Endodermal cell (in vitro differentiated cells): ENCODE results near the gene ARHGAP22. TPM values are rescaled to one million over a fixed set of nuclear protein-coding genes. Genes with fewer than 3 reads are reported as not detected.

ENCODE experiments used
- DNase-seq: peaks from one replicate; pipeline ENCODE4 v3.0.0-alpha.2; 2017
- H3K27ac ChIP-seq: 2 replicates; pipeline ENCODE4 v1.5.1; 2013; ENCODE audit warnings: mild to moderate bottlenecking, low read depth, low read length, moderate library complexity
- H3K27me3 ChIP-seq: 2 replicates; pipeline ENCODE4 v1.6.1; 2013; ENCODE audit warnings: mild to moderate bottlenecking, low read length, moderate library complexity; ENCODE audit not compliant: insufficient read depth, control insufficient read depth, poor library complexity, severe bottlenecking
- H3K36me3 ChIP-seq: 2 replicates; pipeline ENCODE4 v1.7.0; 2013; ENCODE audit warnings: mild to moderate bottlenecking, low read length, moderate library complexity; ENCODE audit not compliant: control insufficient read depth, insufficient read depth
- H3K4me1 ChIP-seq: one replicate; pipeline ENCODE4 v1.7.0; 2013; ENCODE audit warnings: low read length; ENCODE audit not compliant: control insufficient read depth, insufficient read depth
- H3K4me3 ChIP-seq: 2 replicates; pipeline ENCODE4 v1.5.1; 2013; ENCODE audit warnings: mild to moderate bottlenecking, low read length, moderate library complexity
- H3K9ac ChIP-seq: 2 replicates; pipeline ENCODE4 v1.6.1; 2013; ENCODE audit warnings: mild to moderate bottlenecking, low read length, moderate library complexity; ENCODE audit not compliant: poor library complexity, severe bottlenecking; ENCODE audit errors: extremely low read depth
- H3K9me3 ChIP-seq: 2 replicates; pipeline ENCODE4 v1.6.1; 2013; ENCODE audit warnings: mild to moderate bottlenecking, low read length, moderate library complexity; ENCODE audit not compliant: control insufficient read depth
- H3K27ac Mint-ChIP-seq: 2 replicates; pipeline ENCODE4 v1.8.0; 2020; ENCODE audit warnings: mixed read lengths
- H3K27me3 Mint-ChIP-seq: 2 replicates; pipeline ENCODE4 v1.8.0; 2021; ENCODE audit warnings: mild to moderate bottlenecking, mixed read lengths; ENCODE audit not compliant: insufficient read depth
- H3K36me3 Mint-ChIP-seq: 2 replicates; pipeline ENCODE4 v1.8.0; 2020; ENCODE audit warnings: low read depth, mixed read lengths
- H3K4me1 Mint-ChIP-seq: 2 replicates; pipeline ENCODE4 v1.8.0; 2020; ENCODE audit warnings: mixed read lengths
- H3K4me3 Mint-ChIP-seq: 2 replicates; pipeline ENCODE4 v1.8.0; 2020; ENCODE audit warnings: mild to moderate bottlenecking, moderate library complexity, mixed read lengths
- H3K9me3 Mint-ChIP-seq: 2 replicates; pipeline ENCODE4 v1.8.0; 2020; ENCODE audit warnings: mild to moderate bottlenecking, mixed read lengths
- WGBS, 2 experiments: methylation state at CpG; one replicate each; pipeline versions ENCODE4 v1.1.5 to v1.1.7; 2013; ENCODE audit warnings: missing lambda C conversion rate in 2 of 2, mixed read lengths in 1 of 2; ENCODE audit not compliant: insufficient coverage in 1 of 2, insufficient read length in 1 of 2; 5-methylcytosine and 5-hydroxymethylcytosine counted together
- total RNA-seq, 2 donors: library from RNA; stranded (reverse); fragmentation: NEBNext Ultra II Directional in 1 of 2; extraction: Animal tissue kit (Norgen Biotek cat#: 25700) in 1 of 2; gene quantifications; 2 replicates in 1 of 2; 3 replicates in 1 of 2; pipeline ENCODE4 v1.2.1, GENCODE V29; 2021
- TF ChIP-seq, protein P1 (sequence below): fragments of 200-600 bp; sonication (generic); conservative IDR thresholded peaks from 2 replicates; pipeline ENCODE4 v1.5.0; 2021; ENCODE audit warnings: antibody characterized with exemption, mild to moderate bottlenecking

The ARHGAP22 gene
- total RNA-seq, 2 donors from 2014 or later, result 10.3 to 14.1 TPM

DNA sequence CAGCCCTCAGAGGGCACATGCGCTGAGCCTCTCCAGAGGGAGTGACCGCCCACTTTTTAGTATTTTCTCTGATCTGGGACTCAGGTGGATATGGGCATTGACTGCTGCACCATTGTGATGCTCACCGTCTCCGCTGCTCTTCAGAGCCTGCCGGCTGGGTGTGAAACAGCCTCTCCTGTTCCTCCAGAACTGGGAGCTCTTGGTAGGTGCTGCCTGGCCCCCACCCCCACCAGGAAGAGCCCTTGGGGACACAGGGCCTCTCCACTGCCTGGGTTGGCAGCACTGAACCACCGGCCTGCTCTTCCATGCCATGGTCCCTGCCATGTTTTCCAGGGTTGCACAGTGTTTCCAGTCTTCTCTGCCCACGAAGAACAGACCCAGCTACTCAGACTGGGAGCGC lies 36.3 kb downstream of the ARHGAP22 start:
- 87 to 88% methylated on average over 6 to 8 of the region's 8 CpGs for WGBS, 2 experiments
- peaks cover 7% of the 10 kb centered on the region for H3K27me3 Mint-ChIP-seq

DNA sequence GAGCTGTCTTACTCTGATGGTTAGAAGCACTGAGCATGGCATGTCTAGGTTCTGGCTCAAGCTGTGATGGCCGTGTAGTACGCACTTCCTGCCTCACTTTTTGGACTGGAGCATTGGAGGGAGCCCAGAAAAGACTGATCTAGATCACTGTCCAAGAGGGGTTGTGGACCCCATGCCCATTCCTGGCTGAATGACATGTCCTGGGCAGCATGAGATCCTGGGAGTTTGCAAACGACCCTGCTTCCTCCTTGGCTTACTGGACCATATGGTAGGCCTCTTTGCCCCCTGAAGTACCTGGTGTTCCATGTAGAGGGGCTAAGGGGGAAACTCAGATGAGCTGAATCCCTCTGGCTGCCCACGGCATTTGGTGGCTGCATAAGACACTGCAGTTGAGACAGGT lies 36.7 kb downstream of the ARHGAP22 start:
- H3K36me3 ChIP-seq, result no peaks in the 10 kb centered on the region
- H3K9me3 Mint-ChIP-seq, result no peaks in the 10 kb centered on the region
- H3K9ac ChIP-seq, result no peak overlapping the region
- no peak overlapping the region for H3K27ac Mint-ChIP-seq
- WGBS, 2 experiments, result 89% methylated on average over 4 of the region's 4 CpGs
- no peaks in the 10 kb centered on the region for H3K27me3 ChIP-seq
- no peak overlapping the region for H3K4me3 Mint-ChIP-seq
- H3K9me3 ChIP-seq, result no peaks in the 10 kb centered on the region
- no peaks in the 10 kb centered on the region for H3K36me3 Mint-ChIP-seq
- TF ChIP-seq, protein P1, sequence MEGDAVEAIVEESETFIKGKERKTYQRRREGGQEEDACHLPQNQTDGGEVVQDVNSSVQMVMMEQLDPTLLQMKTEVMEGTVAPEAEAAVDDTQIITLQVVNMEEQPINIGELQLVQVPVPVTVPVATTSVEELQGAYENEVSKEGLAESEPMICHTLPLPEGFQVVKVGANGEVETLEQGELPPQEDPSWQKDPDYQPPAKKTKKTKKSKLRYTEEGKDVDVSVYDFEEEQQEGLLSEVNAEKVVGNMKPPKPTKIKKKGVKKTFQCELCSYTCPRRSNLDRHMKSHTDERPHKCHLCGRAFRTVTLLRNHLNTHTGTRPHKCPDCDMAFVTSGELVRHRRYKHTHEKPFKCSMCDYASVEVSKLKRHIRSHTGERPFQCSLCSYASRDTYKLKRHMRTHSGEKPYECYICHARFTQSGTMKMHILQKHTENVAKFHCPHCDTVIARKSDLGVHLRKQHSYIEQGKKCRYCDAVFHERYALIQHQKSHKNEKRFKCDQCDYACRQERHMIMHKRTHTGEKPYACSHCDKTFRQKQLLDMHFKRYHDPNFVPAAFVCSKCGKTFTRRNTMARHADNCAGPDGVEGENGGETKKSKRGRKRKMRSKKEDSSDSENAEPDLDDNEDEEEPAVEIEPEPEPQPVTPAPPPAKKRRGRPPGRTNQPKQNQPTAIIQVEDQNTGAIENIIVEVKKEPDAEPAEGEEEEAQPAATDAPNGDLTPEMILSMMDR, result no peak
- peaks cover 2% of the 10 kb centered on the region for H3K4me1 Mint-ChIP-seq
- DNase-seq, result peak; percentile 28
- H3K27me3 Mint-ChIP-seq, result peaks cover 7% of the 10 kb centered on the region
- no peak overlapping the region for H3K27ac ChIP-seq
- H3K4me3 ChIP-seq, result no peak overlapping the region
- H3K4me1 ChIP-seq, result no peaks in the 10 kb centered on the region

More for the DNA sequence above, 36.3 kb downstream of the ARHGAP22 start:
- Histone ChIP-seq H3K27ac (no peak overlapping the region), H3K9me3 (no peaks in the 10 kb centered on the region), H3K9ac (no peak overlapping the region), H3K27me3 (no peaks in the 10 kb centered on the region), H3K4me1 (no peaks in the 10 kb centered on the region), H3K36me3 (no peaks in the 10 kb centered on the region), H3K4me3 (no peak overlapping the region)
- no peak for DNase-seq
- no peak overlapping the region for H3K4me3 Mint-ChIP-seq
- TF ChIP-seq, protein P1, result no peak
- H3K36me3 Mint-ChIP-seq, result no peaks in the 10 kb centered on the region
- peaks cover 2% of the 10 kb centered on the region for H3K4me1 Mint-ChIP-seq
- no peaks in the 10 kb centered on the region for H3K9me3 Mint-ChIP-seq
- no peak overlapping the region for H3K27ac Mint-ChIP-seq

GRCh38 chr10:48567346-48567745 lies 37.5 kb downstream of the ARHGAP22 start:
- 89% methylated on average over 3 of the region's 3 CpGs for WGBS, 2 experiments
- H3K4me1 ChIP-seq, result no peaks in the 10 kb centered on the region
- H3K4me3 ChIP-seq, result no peak overlapping the region
- H3K9ac ChIP-seq, result no peak overlapping the region
- no peak overlapping the region for H3K27ac Mint-ChIP-seq
- no peaks in the 10 kb centered on the region for H3K9me3 Mint-ChIP-seq
- TF ChIP-seq, protein P1, result no peak
- no peak overlapping the region for H3K27ac ChIP-seq
- H3K27me3 Mint-ChIP-seq, result peaks cover 7% of the 10 kb centered on the region
- no peak overlapping the region for H3K4me3 Mint-ChIP-seq
- peak; percentile 24 for DNase-seq
- H3K36me3 Mint-ChIP-seq, result no peaks in the 10 kb centered on the region
- H3K27me3 ChIP-seq, result no peaks in the 10 kb centered on the region
- H3K36me3 ChIP-seq, result no peaks in the 10 kb centered on the region
- peaks cover 2% of the 10 kb centered on the region for H3K4me1 Mint-ChIP-seq
- H3K9me3 ChIP-seq, result no peaks in the 10 kb centered on the region
